Neural cell (in vitro differentiated cells): Measurements from ENCODE around the gene WDR91. TPM values are rescaled to one million over a fixed set of nuclear protein-coding genes. Genes with fewer than 3 reads are reported as not detected.

Source experiments
- H2AFZ ChIP-seq: fragments of 200-600, 300-800 bp; sonication (generic), shearing (Covaris generic); 2 replicates; pipeline ENCODE4 v1.6.0; 2014; ENCODE audit warnings: low read depth, mild to moderate bottlenecking, antibody characterized with exemption, low read length, moderate library complexity
- H3F3A ChIP-seq: fragments of 200-600 bp; shearing (Covaris generic); 2 replicates; pipeline ENCODE4 v1.6.1; 2016; ENCODE audit warnings: mild to moderate bottlenecking, moderate library complexity, mixed read lengths, antibody characterized with exemption, low read length; ENCODE audit not compliant: insufficient read depth, poor library complexity, severe bottlenecking
- H3K27ac ChIP-seq: fragments of 200-600, 300-800 bp; sonication (generic), shearing (Covaris generic); 2 replicates; pipeline ENCODE4 v1.5.1; 2014; ENCODE audit warnings: mild to moderate bottlenecking, low read length, moderate library complexity
- H3K27me3 ChIP-seq: fragments of 300-800, 200-600 bp; sonication (generic), shearing (Covaris generic); 2 replicates; pipeline ENCODE4 v1.6.0; 2014; ENCODE audit warnings: mild to moderate bottlenecking, low read depth, low read length, moderate library complexity; ENCODE audit not compliant: insufficient read depth
- H3K36me3 ChIP-seq: fragments of 300-800, 200-600 bp; sonication (generic), shearing (Covaris generic); 2 replicates; pipeline ENCODE4 v1.5.1; 2014; ENCODE audit warnings: mild to moderate bottlenecking, antibody characterized with exemption, low read length, moderate library complexity; ENCODE audit not compliant: insufficient read depth
- H3K4me2 ChIP-seq: fragments of 300-800, 200-600 bp; sonication (generic), shearing (Covaris generic); 2 replicates; pipeline ENCODE4 v1.6.0; 2014; ENCODE audit warnings: mild to moderate bottlenecking, low read length
- H3K4me3 ChIP-seq: fragments of 300-800, 200-600 bp; sonication (generic), shearing (Covaris generic); 2 replicates; pipeline ENCODE4 v1.5.1; 2014; ENCODE audit warnings: mild to moderate bottlenecking, low read length, moderate library complexity
- H3K79me2 ChIP-seq: fragments of 200-600 bp; shearing (Covaris generic); replicated peaks from 2 replicates; pipeline ENCODE4 v1.6.0; 2014; ENCODE audit warnings: mild to moderate bottlenecking, low read length, moderate library complexity; ENCODE audit not compliant: insufficient read depth
- H3K9ac ChIP-seq: fragments of 300-800, 200-600 bp; sonication (generic), shearing (Covaris generic); 2 replicates; pipeline ENCODE4 v1.6.1; 2016; ENCODE audit warnings: mild to moderate bottlenecking, low read length, mixed read lengths
- H3K9me2 ChIP-seq: fragments of 200-600 bp; shearing (Covaris generic); 2 replicates; pipeline ENCODE4 v1.6.1; 2016; ENCODE audit warnings: mild to moderate bottlenecking, low read length, mixed read lengths; ENCODE audit not compliant: insufficient read depth
- H3K9me3 ChIP-seq: fragments of 200-600, 300-800 bp; sonication (generic), shearing (Covaris generic); 2 replicates; pipeline ENCODE4 v1.6.1; 2016; ENCODE audit warnings: mild to moderate bottlenecking, mixed run types, low read length, moderate library complexity, mixed read lengths
- H4K20me1 ChIP-seq: fragments of 200-600 bp; shearing (Covaris generic); 2 replicates; pipeline ENCODE4 v1.6.1; 2016; ENCODE audit warnings: mild to moderate bottlenecking, mixed run types; ENCODE audit not compliant: insufficient read depth
- EP300 ChIP-seq: fragments of 450-650 bp; conservative IDR thresholded peaks from 2 replicates; pipeline ENCODE4 v1.6.1; 2014; ENCODE audit warnings: antibody characterized with exemption, mild to moderate bottlenecking, moderate library complexity; ENCODE audit not compliant: poor library complexity, severe bottlenecking
- EZH2 ChIP-seq: fragments of 200-600, 300-800 bp; shearing (Covaris generic), sonication (generic); IDR thresholded peaks from 2 replicates; pipeline ENCODE4 v1.6.1; 2014; ENCODE audit warnings: antibody characterized with exemption, low read length, borderline replicate concordance, mild to moderate bottlenecking; ENCODE audit not compliant: insufficient read depth, poor library complexity, severe bottlenecking
- MXI1 ChIP-seq: fragments of 450-650 bp; conservative IDR thresholded peaks from 2 replicates; pipeline ENCODE4 v1.6.1; 2014; ENCODE audit warnings: antibody characterized with exemption, mild to moderate bottlenecking; ENCODE audit not compliant: poor library complexity, severe bottlenecking
- POLR2AphosphoS5 ChIP-seq: IDR thresholded peaks from 2 replicates; pipeline ENCODE4 v1.6.1; 2012
- RAD21 ChIP-seq: fragments of 450-650 bp; conservative IDR thresholded peaks from 2 replicates; pipeline ENCODE4 v1.6.1; 2014; ENCODE audit warnings: antibody characterized with exemption, mild to moderate bottlenecking, moderate library complexity
- SMC3 ChIP-seq: fragments of 450-650 bp; conservative IDR thresholded peaks from 2 replicates; pipeline ENCODE4 v1.6.1; 2014; ENCODE audit warnings: antibody characterized with exemption, mild to moderate bottlenecking, moderate library complexity; ENCODE audit not compliant: poor library complexity
- TAF1 ChIP-seq: IDR thresholded peaks from 2 replicates; pipeline ENCODE4 v1.6.1; 2012; ENCODE audit warnings: low read depth
- polyA plus RNA-seq: library from polyadenylated mRNA; depleted of rRNA; stranded (reverse); fragments of >200 nt; gene quantifications from 2 replicates; pipeline ENCODE4 v1.2.3, GENCODE V29; 2014
- TF ChIP-seq, protein P1 (sequence below): IDR thresholded peaks from 2 replicates; pipeline ENCODE4 v1.6.1; 2012; ENCODE audit warnings: borderline replicate concordance
- TF ChIP-seq, protein P2 (sequence below): fragments of 450-650 bp; IDR thresholded peaks from 2 replicates; pipeline ENCODE4 v1.5.1; 2014; ENCODE audit warnings: antibody characterized with exemption, mild to moderate bottlenecking, moderate library complexity; ENCODE audit not compliant: poor library complexity, severe bottlenecking

The WDR91 gene
- polyA plus RNA-seq, 1 donor from 2014 or later = 17.7 TPM

DNA sequence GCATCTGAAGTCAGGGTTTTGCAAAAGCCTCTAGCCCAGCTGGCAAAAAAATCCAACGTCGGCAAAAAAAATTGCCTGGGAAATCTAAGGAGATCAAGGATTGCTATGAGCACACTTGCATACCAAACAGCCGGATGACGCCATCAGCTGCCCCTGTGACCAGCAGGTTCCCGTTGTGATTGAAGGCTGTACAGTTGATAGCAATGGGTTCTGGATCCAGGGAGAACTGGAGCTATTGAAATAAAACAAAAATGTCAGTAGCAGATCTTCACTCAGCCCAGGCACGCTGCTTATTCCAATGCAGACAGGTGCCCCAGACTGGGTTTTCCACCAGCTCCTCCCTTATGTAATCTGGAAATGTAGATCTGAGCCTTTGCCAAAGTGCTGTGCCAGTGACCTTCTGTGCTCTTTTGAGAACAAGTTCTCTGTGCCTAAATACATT lies 22.1 kb downstream of the WDR91 start:
- TF ChIP-seq, protein P1, sequence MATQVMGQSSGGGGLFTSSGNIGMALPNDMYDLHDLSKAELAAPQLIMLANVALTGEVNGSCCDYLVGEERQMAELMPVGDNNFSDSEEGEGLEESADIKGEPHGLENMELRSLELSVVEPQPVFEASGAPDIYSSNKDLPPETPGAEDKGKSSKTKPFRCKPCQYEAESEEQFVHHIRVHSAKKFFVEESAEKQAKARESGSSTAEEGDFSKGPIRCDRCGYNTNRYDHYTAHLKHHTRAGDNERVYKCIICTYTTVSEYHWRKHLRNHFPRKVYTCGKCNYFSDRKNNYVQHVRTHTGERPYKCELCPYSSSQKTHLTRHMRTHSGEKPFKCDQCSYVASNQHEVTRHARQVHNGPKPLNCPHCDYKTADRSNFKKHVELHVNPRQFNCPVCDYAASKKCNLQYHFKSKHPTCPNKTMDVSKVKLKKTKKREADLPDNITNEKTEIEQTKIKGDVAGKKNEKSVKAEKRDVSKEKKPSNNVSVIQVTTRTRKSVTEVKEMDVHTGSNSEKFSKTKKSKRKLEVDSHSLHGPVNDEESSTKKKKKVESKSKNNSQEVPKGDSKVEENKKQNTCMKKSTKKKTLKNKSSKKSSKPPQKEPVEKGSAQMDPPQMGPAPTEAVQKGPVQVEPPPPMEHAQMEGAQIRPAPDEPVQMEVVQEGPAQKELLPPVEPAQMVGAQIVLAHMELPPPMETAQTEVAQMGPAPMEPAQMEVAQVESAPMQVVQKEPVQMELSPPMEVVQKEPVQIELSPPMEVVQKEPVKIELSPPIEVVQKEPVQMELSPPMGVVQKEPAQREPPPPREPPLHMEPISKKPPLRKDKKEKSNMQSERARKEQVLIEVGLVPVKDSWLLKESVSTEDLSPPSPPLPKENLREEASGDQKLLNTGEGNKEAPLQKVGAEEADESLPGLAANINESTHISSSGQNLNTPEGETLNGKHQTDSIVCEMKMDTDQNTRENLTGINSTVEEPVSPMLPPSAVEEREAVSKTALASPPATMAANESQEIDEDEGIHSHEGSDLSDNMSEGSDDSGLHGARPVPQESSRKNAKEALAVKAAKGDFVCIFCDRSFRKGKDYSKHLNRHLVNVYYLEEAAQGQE = no peak
- TF ChIP-seq RAD21 = no peak
- TF ChIP-seq POLR2AphosphoS5 = no peak
- no peak for TF ChIP-seq TAF1
- TF ChIP-seq EZH2 = no peak
- TF ChIP-seq SMC3 = no peak
- TF ChIP-seq, protein P2, sequence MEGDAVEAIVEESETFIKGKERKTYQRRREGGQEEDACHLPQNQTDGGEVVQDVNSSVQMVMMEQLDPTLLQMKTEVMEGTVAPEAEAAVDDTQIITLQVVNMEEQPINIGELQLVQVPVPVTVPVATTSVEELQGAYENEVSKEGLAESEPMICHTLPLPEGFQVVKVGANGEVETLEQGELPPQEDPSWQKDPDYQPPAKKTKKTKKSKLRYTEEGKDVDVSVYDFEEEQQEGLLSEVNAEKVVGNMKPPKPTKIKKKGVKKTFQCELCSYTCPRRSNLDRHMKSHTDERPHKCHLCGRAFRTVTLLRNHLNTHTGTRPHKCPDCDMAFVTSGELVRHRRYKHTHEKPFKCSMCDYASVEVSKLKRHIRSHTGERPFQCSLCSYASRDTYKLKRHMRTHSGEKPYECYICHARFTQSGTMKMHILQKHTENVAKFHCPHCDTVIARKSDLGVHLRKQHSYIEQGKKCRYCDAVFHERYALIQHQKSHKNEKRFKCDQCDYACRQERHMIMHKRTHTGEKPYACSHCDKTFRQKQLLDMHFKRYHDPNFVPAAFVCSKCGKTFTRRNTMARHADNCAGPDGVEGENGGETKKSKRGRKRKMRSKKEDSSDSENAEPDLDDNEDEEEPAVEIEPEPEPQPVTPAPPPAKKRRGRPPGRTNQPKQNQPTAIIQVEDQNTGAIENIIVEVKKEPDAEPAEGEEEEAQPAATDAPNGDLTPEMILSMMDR = no peak
- no peak for TF ChIP-seq MXI1
- no peak for TF ChIP-seq EP300
- H3K9me3 ChIP-seq = no peaks in the 10 kb centered on the region
- no peaks in the 10 kb centered on the region for H4K20me1 ChIP-seq
- peaks cover 17% of the 10 kb centered on the region for H3K36me3 ChIP-seq
- H3K9me2 ChIP-seq = no peaks in the 10 kb centered on the region
- H3K4me2 ChIP-seq = no peak overlapping the region
- no peaks in the 10 kb centered on the region for H3K27me3 ChIP-seq
- H3K27ac ChIP-seq = no peak overlapping the region
- no peaks in the 10 kb centered on the region for H3F3A ChIP-seq
- no peak overlapping the region for H3K9ac ChIP-seq
- H2AFZ ChIP-seq = no peak overlapping the region
- H3K79me2 ChIP-seq = no peaks in the 10 kb centered on the region
- no peak overlapping the region for H3K4me3 ChIP-seq

DNA sequence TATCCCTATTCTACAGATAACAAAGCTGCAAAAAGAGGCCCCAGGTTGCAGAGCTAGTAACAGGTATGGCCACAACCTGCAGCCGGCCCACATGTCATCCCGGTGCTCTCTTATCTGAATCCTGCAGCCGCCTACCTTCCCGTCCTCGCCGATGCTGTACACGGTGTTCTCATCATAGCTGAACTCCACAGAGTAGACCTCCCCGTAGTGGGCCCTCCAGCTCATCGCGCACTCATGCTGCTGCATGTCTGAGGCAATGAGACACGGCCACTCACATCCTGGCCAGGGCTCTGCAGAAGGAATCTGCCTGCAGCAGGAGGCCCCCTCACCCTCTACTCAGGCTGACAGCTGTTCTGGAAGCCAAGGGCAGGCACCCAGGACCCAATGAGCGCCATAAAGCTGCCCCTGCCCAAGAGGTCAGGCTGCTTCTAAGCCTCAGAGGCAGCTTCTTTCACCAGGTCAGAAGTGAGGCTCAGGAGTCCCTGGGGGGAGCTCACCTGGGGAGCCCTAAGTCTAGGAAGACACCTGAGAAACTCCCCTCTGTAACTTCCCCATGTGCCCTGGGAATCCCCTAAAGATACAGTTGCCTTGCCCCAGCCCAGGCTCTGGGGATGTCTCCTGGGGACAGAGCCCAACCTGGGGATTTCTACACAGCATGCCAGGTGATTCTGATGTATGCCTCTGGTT lies 22.9 kb downstream of the WDR91 start:
- no peak overlapping the region for H3K4me2 ChIP-seq
- H2AFZ ChIP-seq = no peak overlapping the region
- peaks cover 17% of the 10 kb centered on the region for H3K36me3 ChIP-seq
- no peak overlapping the region for H3K4me3 ChIP-seq
- no peak for TF ChIP-seq EZH2
- no peak for TF ChIP-seq MXI1
- TF ChIP-seq RAD21 = no peak
- TF ChIP-seq TAF1 = no peak
- TF ChIP-seq EP300 = no peak
- TF ChIP-seq, protein P2 = no peak
- no peak for TF ChIP-seq SMC3
- TF ChIP-seq, protein P1 = no peak
- no peak for TF ChIP-seq POLR2AphosphoS5
- no peaks in the 10 kb centered on the region for H3K27me3 ChIP-seq
- H3K27ac ChIP-seq = no peak overlapping the region
- no peaks in the 10 kb centered on the region for H3K9me2 ChIP-seq
- H3K79me2 ChIP-seq = no peaks in the 10 kb centered on the region
- no peaks in the 10 kb centered on the region for H3K9me3 ChIP-seq
- no peak overlapping the region for H3K9ac ChIP-seq
- H3F3A ChIP-seq = no peaks in the 10 kb centered on the region
- H4K20me1 ChIP-seq = no peaks in the 10 kb centered on the region
